H1 (cell line): Measurements from ENCODE around the gene OCLN. TPM values are rescaled to one million over a fixed set of nuclear protein-coding genes. Genes with fewer than 3 reads are reported as not detected.

Experiments used
- CTCF ChIA-PET: fragments of 300-600 bp; sonication (Branson Sonifier 250); formaldehyde crosslinking; loops from one replicate; lab custom pipeline; 2021; ENCODE audit not compliant: partially characterized antibody; lab: Charles Lee
- POLR2A ChIA-PET: fragments of 300-600 bp; sonication (Branson Sonifier 250); formaldehyde crosslinking; loops from one replicate; lab custom pipeline; 2021; ENCODE audit warnings: inconsistent platforms; ENCODE audit not compliant: partially characterized antibody; lab: Charles Lee
- DNase-seq, 2 experiments: peaks; one replicate each; pipeline versions ENCODE4 v3.0.0 to v3.0.0-alpha.2; 2010 to 2022; ENCODE audit warnings: low spot score in 2 of 2, low read depth in 1 of 2, mixed read lengths in 1 of 2
- FAIRE-seq: peaks from 2 replicates; lab custom pipeline; 2011; peaks lifted over from hg19 to GRCh38; lab: Jason Lieb, UNC
- H2AFZ ChIP-seq: 2 replicates; pipeline ENCODE4 v1.8.1; 2012; ENCODE audit warnings: low read length, inconsistent platforms
- H2AK5ac ChIP-seq: 2 replicates; pipeline ENCODE4 v1.6.1; 2013; ENCODE audit warnings: low read depth, low read length
- H2BK120ac ChIP-seq: replicated peaks from 2 replicates; pipeline ENCODE3; 2013; ENCODE audit warnings: low read depth, low read length, inconsistent platforms
- H2BK12ac ChIP-seq: 2 replicates; pipeline ENCODE4 v1.6.1; 2013; ENCODE audit warnings: low read depth, low read length
- H2BK15ac ChIP-seq: 2 replicates; pipeline ENCODE4 v1.6.1; 2013; ENCODE audit warnings: low read length
- H2BK20ac ChIP-seq: 2 replicates; pipeline ENCODE4 v1.6.1; 2013; ENCODE audit warnings: low read length
- H2BK5ac ChIP-seq: 2 replicates; pipeline ENCODE4 v1.6.1; 2013; ENCODE audit warnings: low read depth, low read length
- H3K14ac ChIP-seq: 2 replicates; pipeline ENCODE4 v1.6.1; 2013; ENCODE audit warnings: inconsistent platforms; ENCODE audit not compliant: insufficient read length
- H3K18ac ChIP-seq: 2 replicates; pipeline ENCODE4 v1.6.1; 2013; ENCODE audit warnings: low read length; ENCODE audit errors: extremely low read depth
- H3K23ac ChIP-seq: 2 replicates; pipeline ENCODE4 v1.6.1; 2013; ENCODE audit warnings: inconsistent platforms; ENCODE audit not compliant: insufficient read length
- H3K23me2 ChIP-seq: 2 replicates; pipeline ENCODE4 v1.6.1; 2013; ENCODE audit warnings: low read depth, low read length
- H3K27ac ChIP-seq: 2 replicates; pipeline ENCODE4 v1.6.1; 2011; ENCODE audit warnings: low read depth, low read length, inconsistent platforms
- H3K27me3 ChIP-seq, 4 experiments: replicated peaks in 1 of 4; 1 replicate in 1 of 4; 2 replicates in 3 of 4; pipeline versions ENCODE4 v1.6.1 to v1.8.1; 2011 to 2013; ENCODE audit warnings: low read length in 3 of 4, mild to moderate bottlenecking in 3 of 4, inconsistent platforms in 2 of 4, mixed read lengths in 2 of 4, moderate library complexity in 1 of 4; ENCODE audit not compliant: control insufficient read depth in 3 of 4, insufficient read depth in 3 of 4; ENCODE audit errors: extremely low read depth in 1 of 4
- H3K36me3 ChIP-seq, 4 experiments: 2 replicates each; pipeline versions ENCODE4 v1.6.1 to v1.8.1; 2011 to 2013; ENCODE audit warnings: mild to moderate bottlenecking in 4 of 4, low read length in 3 of 4, moderate library complexity in 2 of 4, control low read depth in 1 of 4, inconsistent platforms in 1 of 4; ENCODE audit not compliant: insufficient read depth in 4 of 4, control insufficient read depth in 2 of 4
- H3K4ac ChIP-seq: replicated peaks from 2 replicates; pipeline ENCODE3; 2013; ENCODE audit warnings: low read length, low read depth, mixed read lengths, inconsistent platforms; ENCODE audit not compliant: insufficient read length
- H3K4me1 ChIP-seq, 4 experiments: replicated peaks in 1 of 4; 1 replicate in 1 of 4; 2 replicates in 3 of 4; pipeline versions ENCODE4 v1.6.1 to v1.8.1; 2011 to 2013; ENCODE audit warnings: low read length in 3 of 4, inconsistent platforms in 2 of 4, mixed read lengths in 1 of 4; ENCODE audit not compliant: insufficient read depth in 4 of 4, control insufficient read depth in 3 of 4
- H3K4me2 ChIP-seq, 2 experiments: 2 replicates each; pipeline versions ENCODE4 v1.6.1 to v1.8.1; 2011 to 2013; ENCODE audit warnings: low read depth in 2 of 2, low read length in 2 of 2, control low read depth in 1 of 2, inconsistent platforms in 1 of 2, mild to moderate bottlenecking in 1 of 2; ENCODE audit not compliant: insufficient read depth in 1 of 2
- H3K4me3 ChIP-seq, 4 experiments: fragments of 200-600, 300-600 bp in 1 of 4; sonication (generic), shearing (Covaris generic), sonication (Bioruptor Twin) in 1 of 4; 2 replicates each; pipeline versions ENCODE4 v1.5.1 to v1.8.1; 2011 to 2016; ENCODE audit warnings: low read length in 4 of 4, low read depth in 3 of 4, control low read depth in 2 of 4, inconsistent platforms in 2 of 4, mild to moderate bottlenecking in 2 of 4, mixed read lengths in 1 of 4, moderate library complexity in 1 of 4; ENCODE audit not compliant: insufficient read depth in 2 of 4; ENCODE audit errors: extremely low read depth in 1 of 4
- H3K56ac ChIP-seq: replicated peaks from 2 replicates; pipeline ENCODE3; 2013; ENCODE audit warnings: low read depth, mild to moderate bottlenecking, mixed read lengths, low read length, inconsistent platforms; ENCODE audit not compliant: insufficient read length
- H3K79me1 ChIP-seq: 2 replicates; pipeline ENCODE4 v1.6.1; 2013; ENCODE audit warnings: low read depth, low read length, control low read depth
- H3K79me2 ChIP-seq, 2 experiments: 2 replicates each; pipeline versions ENCODE4 v1.6.1 to v1.8.1; 2012 to 2013; ENCODE audit warnings: low read length in 2 of 2, mild to moderate bottlenecking in 2 of 2, inconsistent platforms in 1 of 2; ENCODE audit not compliant: insufficient read depth in 2 of 2, control insufficient read depth in 1 of 2
- H3K9ac ChIP-seq, 4 experiments: replicated peaks in 1 of 4; 1 replicate in 1 of 4; 2 replicates in 3 of 4; pipeline versions ENCODE4 v1.6.1 to v1.8.1; 2011 to 2013; ENCODE audit warnings: low read depth in 3 of 4, low read length in 3 of 4, control low read depth in 2 of 4, mild to moderate bottlenecking in 2 of 4, moderate library complexity in 2 of 4, inconsistent platforms in 1 of 4; ENCODE audit errors: extremely low read depth in 1 of 4
- H3K9me3 ChIP-seq, 2 experiments: 2 replicates each; pipeline versions ENCODE4 v1.6.1 to v1.8.1; 2012 to 2013; ENCODE audit warnings: mild to moderate bottlenecking in 2 of 2, moderate library complexity in 2 of 2, control low read depth in 1 of 2, inconsistent platforms in 1 of 2, low read depth in 1 of 2, low read length in 1 of 2, mixed read lengths in 1 of 2; ENCODE audit not compliant: insufficient read depth in 2 of 2
- H4K20me1 ChIP-seq, 2 experiments: replicated peaks in 1 of 2; 2 replicates each; pipeline versions ENCODE3 to v1.8.1; 2011 to 2013; ENCODE audit warnings: inconsistent platforms in 2 of 2, low read length in 2 of 2, mild to moderate bottlenecking in 1 of 2; ENCODE audit not compliant: insufficient read depth in 2 of 2, control insufficient read depth in 1 of 2
- H4K5ac ChIP-seq: 2 replicates; pipeline ENCODE4 v1.6.1; 2013; ENCODE audit warnings: low read length, low read depth, mixed read lengths, inconsistent platforms; ENCODE audit not compliant: insufficient read length
- H4K8ac ChIP-seq: 2 replicates; pipeline ENCODE4 v1.8.0; 2013; ENCODE audit warnings: mild to moderate bottlenecking, moderate library complexity, low read length, inconsistent platforms; ENCODE audit not compliant: insufficient read depth; ENCODE audit errors: extremely low read depth
- H4K91ac ChIP-seq: replicated peaks from 2 replicates; pipeline ENCODE3; 2013; ENCODE audit warnings: low read length, mixed read lengths, inconsistent platforms; ENCODE audit not compliant: insufficient read length
- ASH2L ChIP-seq: fragments of 200-600, 300-600 bp; sonication (generic); IDR thresholded peaks from one replicate; pipeline ENCODE4 v1.7.1; 2017; ENCODE audit warnings: low read length
- CHD2 ChIP-seq: IDR thresholded peaks from 2 replicates; pipeline ENCODE4 v1.6.1; 2012; ENCODE audit warnings: low read length, improper control_type of control experiment
- CTBP2 ChIP-seq: IDR thresholded peaks from 2 replicates; pipeline ENCODE4 v1.7.0; 2011; ENCODE audit warnings: borderline replicate concordance, mild to moderate bottlenecking, moderate library complexity, mixed read lengths, low read length; ENCODE audit not compliant: insufficient read depth, insufficient read length
- CTCF ChIP-seq, 3 experiments: IDR thresholded peaks; 1 replicate in 2 of 3; 2 replicates in 1 of 3; pipeline versions ENCODE4 v1.5.1 to v1.6.1; 2011; ENCODE audit warnings: low read length in 3 of 3, mild to moderate bottlenecking in 3 of 3, inconsistent platforms in 2 of 3, low read depth in 1 of 3, moderate library complexity in 1 of 3; ENCODE audit not compliant: insufficient read depth in 1 of 3; ENCODE audit errors: control extremely low read depth in 1 of 3
- E2F6 ChIP-seq: IDR thresholded peaks from 2 replicates; pipeline ENCODE4 v1.6.1; 2012; ENCODE audit warnings: inconsistent platforms
- EP300 ChIP-seq, 2 experiments: IDR thresholded peaks; 1 replicate in 1 of 2; 2 replicates in 1 of 2; pipeline ENCODE4 v1.6.1; 2011 to 2012; ENCODE audit warnings: low read depth in 2 of 2, low read length in 2 of 2, mild to moderate bottlenecking in 2 of 2, borderline replicate concordance in 1 of 2, inconsistent platforms in 1 of 2, moderate library complexity in 1 of 2
- GTF2F1 ChIP-seq: IDR thresholded peaks from 2 replicates; pipeline ENCODE4 v1.6.1; 2012; ENCODE audit warnings: low read depth, low read length, improper control_type of control experiment, borderline replicate concordance
- JUND ChIP-seq: IDR thresholded peaks from 2 replicates; pipeline ENCODE4 v1.6.1; 2011; ENCODE audit warnings: mild to moderate bottlenecking, improper control_type of control experiment, low read length
- TAF7 ChIP-seq: optimal IDR thresholded peaks from 2 replicates; pipeline ENCODE3; 2011; ENCODE audit warnings: low read depth, mild to moderate bottlenecking, inconsistent platforms, low read length, moderate library complexity, borderline replicate concordance
- YY1 ChIP-seq: IDR thresholded peaks from 2 replicates; pipeline ENCODE4 v1.6.1; 2011; ENCODE audit warnings: low read depth, mild to moderate bottlenecking, low read length
- WGBS, 2 experiments: shearing (Covaris generic) in 1 of 2; methylation state at CpG; one replicate each; pipeline versions ENCODE4 v1.1.6 to v1.1.7; 2013 to 2015; ENCODE audit warnings: low lambda C conversion rate in 2 of 2, mixed read lengths in 2 of 2, inconsistent platforms in 1 of 2, low coverage in 1 of 2, missing lambda C conversion rate in 1 of 2; ENCODE audit not compliant: insufficient replicate concordance in 2 of 2, insufficient coverage in 1 of 2, insufficient read length in 1 of 2; ENCODE audit errors: extremely low coverage in 1 of 2, missing lambda C conversion rate in 1 of 2; 5-methylcytosine and 5-hydroxymethylcytosine counted together
- polyA plus RNA-seq, 7 experiments: library from polyadenylated mRNA; depleted of rRNA in 3 of 7; stranded (reverse) in 5 of 7; unstranded in 2 of 7; fragments of >200 nt in 5 of 7; fragments of 200-250 nt in 2 of 7; gene quantifications; 1 replicate in 5 of 7; 2 replicates in 1 of 7; 4 replicates in 1 of 7; pipeline versions ENCODE4 v1.2.1 to v1.2.3, GENCODE V29; 2011 to 2013; ENCODE audit warnings: missing spikeins in 2 of 7, mixed read lengths in 2 of 7
- total RNA-seq: library from RNA; stranded (reverse); fragmentation: NEBNext Ultra II Directional; extraction: Animal tissue kit (Norgen Biotek cat#: 25700); gene quantifications from 2 replicates; pipeline ENCODE4 v1.2.1, GENCODE V29; 2021

The OCLN gene
- total and polyA plus RNA-seq, 2 of the 8 experiments (the other 6 are each of a cell fraction or from before 2014, with no cell fraction given), result 27.9 to 85.5 TPM

GRCh38 chr5:69512740-69513260 lies 20.2 kb downstream of the OCLN start:
- H2BK20ac ChIP-seq, result no peak overlapping the region
- H3K18ac ChIP-seq, result no peak overlapping the region
- 87% methylated on average over 2 of the region's 2 CpGs; no CpG with 5 or more reads in 1 of the 2 experiments for WGBS, 2 experiments
- H3K23me2 ChIP-seq, result no peaks in the 10 kb centered on the region
- H4K5ac ChIP-seq, result no peak overlapping the region
- H3K9ac ChIP-seq, result no peak overlapping the region
- no peak for DNase-seq
- no peak overlapping the region for H4K8ac ChIP-seq
- 0 out of 2 replicates have a peak, but pooled peaks cover 2% of the 10 kb centered on the region for H3K79me1 ChIP-seq
- H3K4me1 ChIP-seq, result no peaks in the 10 kb centered on the region
- H3K56ac ChIP-seq, result no peak overlapping the region
- no peak overlapping the region for H2AK5ac ChIP-seq
- H3K27ac ChIP-seq, result no peak overlapping the region
- no peak overlapping the region for H2BK12ac ChIP-seq
- H2BK15ac ChIP-seq, result no peak overlapping the region
- no peaks in the 10 kb centered on the region for H4K20me1 ChIP-seq
- H2BK5ac ChIP-seq, result no peak overlapping the region
- peaks cover 4 to 14% of the 10 kb centered on the region in 2 experiments; a peak in 2 of 4 replicates for H3K9me3 ChIP-seq
- H3K23ac ChIP-seq, result no peak overlapping the region
- no peak overlapping the region for H4K91ac ChIP-seq
- no peak overlapping the region for H2BK120ac ChIP-seq
- H3K4ac ChIP-seq, result no peak overlapping the region
- H3K4me3 ChIP-seq, result no peak overlapping the region
- POLR2A ChIA-PET, result no interaction called here
- CTCF ChIA-PET, result no interaction called here
- FAIRE-seq, result no peak
- peaks cover 0 to 6% of the 10 kb centered on the region in 2 experiments; a peak in 3 of 4 replicates for H3K79me2 ChIP-seq
- H2AFZ ChIP-seq, result no peak overlapping the region
- no peak overlapping the region for H3K4me2 ChIP-seq
- H3K36me3 ChIP-seq, result peaks cover 8 to 39% (median 22%) of the 10 kb centered on the region in 4 experiments; a peak in 6 of 8 replicates
- H3K14ac ChIP-seq, result no peak overlapping the region
- H3K27me3 ChIP-seq, result no peaks in the 10 kb centered on the region
- no peak for TF ChIP-seq ASH2L
- no peak for TF ChIP-seq EP300 (IDR thresholded peaks at IDR 0.05; ENCODE audit: borderline replicate concordance in 1 of 2, low read depth in 2 of 2, low read length in 2 of 2)
- TF ChIP-seq CTBP2, result no peak
- TF ChIP-seq YY1, result no peak
- no peak for TF ChIP-seq E2F6
- no peak for TF ChIP-seq JUND
- no peak for TF ChIP-seq TAF7
- no peak for TF ChIP-seq CTCF (IDR thresholded peaks at IDR 0.05; ENCODE audit: control extremely low read depth in 1 of 3, insufficient read depth in 1 of 3, low read depth in 1 of 3, low read length in 3 of 3)
- no peak for TF ChIP-seq CHD2
- TF ChIP-seq GTF2F1, result no peak
